Prostate gland (tissue), 2 donors: ENCODE data around the gene DIAPH2.

Experiments
- CTCF ChIP-seq, 4 experiments: fragments of 200-600 bp in 2 of 4; fragments of 450-650 bp in 2 of 4; sonication (generic) in 2 of 4; IDR thresholded peaks; 1 replicate in 3 of 4; 2 replicates in 1 of 4; pipeline ENCODE4 v1.5.1; 2016 to 2019; ENCODE audit warnings: antibody characterized with exemption in 4 of 4, mild to moderate bottlenecking in 2 of 4, moderate library complexity in 2 of 4
- POLR2A ChIP-seq: fragments of 450-650 bp; IDR thresholded peaks from one replicate; pipeline ENCODE4 v1.6.1; 2016; ENCODE audit warnings: antibody characterized with exemption, mild to moderate bottlenecking
- POLR2AphosphoS5 ChIP-seq: sonication (generic); formaldehyde crosslinking; IDR thresholded peaks from one replicate; pipeline ENCODE4 v1.6.1; 2017; ENCODE audit warnings: antibody characterized with exemption

GRCh38 chrX:97027384-97027922 lies 342.8 kb downstream of the DIAPH2 start:
- TF ChIP-seq CTCF (IDR thresholded peaks at IDR 0.05) (no peak), POLR2A (no peak), POLR2AphosphoS5 (no peak)
